ENCODE results near the gene KCNJ18.
"Not testable (repeated sequence)": the region's sequence is repeated elsewhere in the genome, so short reads cannot be mapped to it uniquely, and the experiment has no call there.

Gene KCNJ18

DNA sequence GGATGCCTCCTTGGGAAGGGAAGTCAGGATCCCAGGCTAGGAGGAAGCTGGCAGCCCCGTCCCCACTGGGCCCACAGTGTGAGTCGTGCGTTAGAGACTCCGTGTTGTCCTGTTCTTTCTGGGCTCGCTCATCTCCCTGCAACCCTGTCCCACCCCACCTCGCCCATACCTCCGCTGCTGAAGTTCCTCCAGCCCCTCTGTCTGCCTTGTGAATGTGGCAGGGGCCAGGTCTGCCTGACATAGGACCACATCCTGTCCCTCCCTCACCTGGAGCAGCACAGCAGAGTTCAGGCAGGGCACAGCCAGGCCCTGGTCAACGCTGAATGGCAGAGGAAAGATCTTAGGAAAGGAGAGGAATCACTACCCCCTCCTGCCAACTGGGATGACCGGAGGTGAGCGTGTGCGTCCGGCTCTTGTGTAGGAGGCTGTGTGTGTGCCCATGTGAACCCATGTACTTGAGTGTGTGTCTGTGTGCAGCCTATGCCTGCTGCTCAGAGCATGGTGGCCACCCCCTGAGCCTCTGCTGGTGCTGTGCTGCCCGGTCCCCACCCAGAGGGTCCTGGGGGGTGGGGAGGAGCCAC is 12.8 kb downstream of the KCNJ18 start:
- DNase-seq, result no peak

DNA sequence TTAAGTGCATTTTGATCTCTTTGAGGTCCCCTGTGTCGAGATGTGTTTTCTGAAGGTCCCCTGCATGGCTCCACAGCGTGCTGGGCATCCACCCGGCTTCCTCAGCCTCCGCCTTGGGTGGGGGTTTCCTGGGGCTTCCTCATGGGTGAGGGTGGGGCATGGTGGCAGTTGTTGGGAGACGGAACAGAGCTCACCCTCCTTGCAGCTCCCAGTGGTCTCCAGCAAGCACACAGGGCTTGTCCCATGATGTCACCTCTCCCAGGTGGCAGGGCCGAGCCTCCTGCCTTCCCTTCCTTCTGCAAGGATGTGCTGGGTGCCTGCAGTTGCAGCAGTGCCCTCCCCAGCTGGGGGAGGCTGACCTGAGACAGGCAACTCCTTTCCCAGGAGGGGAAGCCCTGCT is 13.4 kb downstream of the KCNJ18 start:
- DNase-seq, result not testable (repeated sequence)

DNA sequence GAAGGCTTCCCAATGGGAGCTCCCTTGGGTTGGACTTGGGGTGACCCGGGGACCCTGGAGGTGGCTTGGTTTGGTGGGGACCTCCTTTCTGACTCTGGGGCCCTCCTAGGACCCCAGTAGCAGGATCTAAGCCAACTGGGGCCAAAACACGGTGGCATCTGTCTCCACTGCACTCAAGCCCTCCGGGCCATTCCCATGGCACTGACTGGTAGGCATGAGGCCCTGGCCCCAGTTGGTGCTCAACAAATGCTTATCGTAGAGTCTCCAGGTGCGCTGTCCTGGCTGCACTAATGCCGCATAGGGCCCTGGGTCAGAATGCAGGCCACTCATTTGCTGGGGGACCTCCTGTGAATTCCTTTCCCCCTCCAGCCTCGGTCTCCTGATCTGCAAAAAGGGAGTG is 14.2 kb downstream of the KCNJ18 start:
- not testable (repeated sequence) for DNase-seq

DNA sequence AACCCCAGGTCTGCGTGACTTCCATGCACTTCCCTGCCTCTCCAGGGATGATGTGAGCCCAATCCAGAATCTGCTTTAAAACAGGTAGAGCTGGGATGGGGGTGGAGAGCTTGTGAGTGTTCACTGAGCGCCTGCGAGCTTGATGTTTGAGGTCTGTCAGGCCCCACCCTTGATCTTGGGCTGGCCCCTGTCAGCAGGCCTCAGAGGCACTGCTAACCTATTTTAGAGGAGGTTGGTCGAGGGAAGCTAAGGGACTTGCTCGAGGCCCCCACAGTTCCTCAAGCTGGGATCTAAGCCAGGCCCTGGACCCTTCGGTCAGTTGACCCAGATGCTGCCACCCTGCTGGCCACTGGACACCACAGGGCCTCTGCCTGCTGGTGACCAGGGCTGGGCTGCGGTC is 14.8 kb downstream of the KCNJ18 start:
- not testable (repeated sequence) for DNase-seq

DNA sequence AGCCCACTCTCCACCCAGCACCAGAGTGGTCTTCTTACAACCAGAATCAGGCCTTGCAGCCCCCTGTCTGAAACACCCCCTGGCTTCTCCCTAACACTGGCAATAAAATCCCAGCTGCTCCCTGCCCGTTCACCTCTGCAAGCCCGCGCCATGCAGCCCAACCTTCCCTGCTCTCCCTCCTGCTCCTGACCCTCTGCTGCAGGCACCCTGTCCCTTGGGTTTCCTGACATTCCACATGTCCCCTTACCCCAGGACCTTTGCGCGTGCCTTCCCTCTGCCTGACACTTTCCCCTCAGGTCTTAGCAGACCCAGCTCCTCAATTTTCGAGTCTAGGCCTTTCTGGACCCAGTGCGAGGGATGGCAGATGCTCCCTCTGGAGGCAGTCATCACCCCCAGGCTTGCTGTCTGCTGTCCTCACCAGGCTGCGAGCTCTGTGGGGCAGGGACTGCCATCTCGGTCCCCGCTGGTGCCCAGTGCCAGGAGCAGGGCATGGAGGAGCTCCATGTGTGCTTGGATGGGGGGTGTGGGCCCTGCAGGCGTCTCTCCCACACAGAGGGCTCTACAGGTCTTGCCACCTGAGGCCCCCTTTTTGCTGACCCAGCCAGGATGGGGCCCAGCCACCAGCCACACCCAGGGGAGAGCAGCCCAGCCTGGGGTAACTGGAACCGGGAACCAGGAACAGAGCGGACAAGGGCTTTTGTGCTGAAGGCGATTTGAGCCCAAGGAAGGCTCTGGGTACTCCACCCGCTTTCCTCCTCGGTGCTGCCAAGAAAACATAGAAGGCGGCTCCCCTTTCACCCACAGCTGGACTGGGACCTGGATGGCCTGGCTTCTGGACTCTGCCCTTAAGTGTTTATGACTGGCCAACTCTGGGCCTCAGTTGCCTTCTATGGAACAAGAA is 15.6 kb downstream of the KCNJ18 start:
- not testable (repeated sequence) for DNase-seq

DNA sequence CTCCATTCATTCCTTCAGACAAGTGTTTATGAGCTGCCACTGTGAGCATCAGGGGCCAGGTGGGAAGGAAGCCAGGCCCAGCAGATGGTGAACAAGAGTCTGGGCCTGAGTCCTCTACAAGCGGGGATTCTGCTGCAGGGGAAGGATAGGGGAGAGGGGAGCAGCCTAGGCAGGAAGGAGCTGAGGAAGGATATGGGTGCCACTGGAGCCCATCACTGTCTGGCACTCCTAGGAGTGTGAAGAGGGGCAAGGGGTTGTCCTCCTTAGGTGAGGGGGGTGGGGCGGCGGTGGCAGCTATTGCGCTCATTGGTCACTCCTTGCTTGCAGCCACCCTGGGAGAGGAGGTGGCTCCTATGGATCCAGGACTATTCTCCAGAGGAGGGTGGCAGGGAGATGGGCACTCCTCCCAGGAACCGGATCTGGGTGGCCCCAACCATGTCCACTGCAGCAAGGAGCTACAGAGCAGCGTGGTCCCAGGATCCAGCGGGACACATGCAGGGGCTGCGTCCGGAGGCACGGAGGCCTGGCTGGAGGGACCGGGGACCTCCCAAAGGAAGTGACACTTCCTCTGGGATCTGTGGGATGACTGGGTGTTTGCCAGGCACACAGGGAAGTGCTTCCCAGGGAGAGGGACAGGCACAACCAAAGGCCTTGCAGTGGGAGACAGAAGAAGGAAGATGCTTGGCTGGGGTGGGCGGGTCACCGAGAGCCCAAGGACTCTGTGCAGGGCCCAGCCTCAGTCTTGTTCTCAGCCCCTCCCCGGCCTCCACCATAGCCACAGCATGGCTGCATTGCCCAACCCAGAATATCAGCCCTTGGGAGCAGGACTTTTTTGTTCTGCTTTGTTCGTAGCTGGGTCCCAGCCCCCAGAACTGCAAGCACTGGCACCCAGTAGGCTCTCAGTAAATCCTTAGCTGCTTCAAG is 16.6 kb downstream of the KCNJ18 start:
- DNase-seq, result not testable (repeated sequence)

DNA sequence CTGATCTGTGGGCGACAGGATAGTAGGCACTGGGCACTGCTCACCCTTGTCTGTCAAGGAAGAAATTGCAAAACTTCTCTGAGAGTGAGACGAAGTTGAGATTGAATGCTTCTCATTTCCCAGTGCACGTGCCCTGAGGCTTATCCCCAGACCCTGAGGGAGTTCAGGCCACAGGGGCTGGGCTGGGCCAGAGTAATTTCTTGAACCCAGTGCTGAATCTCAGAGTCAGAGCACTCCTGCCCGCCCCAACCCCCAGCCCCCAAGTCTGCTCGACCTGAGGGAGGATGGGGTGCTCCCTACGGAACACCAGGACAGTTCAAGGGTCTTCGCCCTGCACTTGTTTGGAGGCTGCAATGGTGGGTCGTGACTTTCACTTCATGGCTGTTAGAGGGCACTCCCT is 17.7 kb downstream of the KCNJ18 start:
- DNase-seq, result not testable (repeated sequence)

DNA sequence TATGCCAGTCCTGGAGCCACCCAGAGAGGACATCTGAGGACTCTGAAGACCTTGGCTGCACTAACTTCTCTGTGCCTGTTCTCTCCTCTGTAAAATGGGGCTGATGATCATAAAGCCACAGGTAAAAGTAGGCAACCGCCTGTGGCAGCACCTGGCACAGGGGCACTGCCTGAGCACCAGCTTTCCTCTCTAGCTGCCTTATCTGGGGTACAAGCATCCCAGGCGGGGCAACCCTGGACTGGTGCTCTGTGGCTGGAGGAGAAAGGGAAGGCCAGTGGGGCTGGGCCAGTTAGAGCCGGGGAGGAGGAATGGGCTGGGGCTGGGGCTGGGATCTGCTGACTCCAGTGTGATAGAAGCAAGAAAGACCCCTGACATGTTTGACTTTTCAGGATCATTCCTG is 18.2 kb downstream of the KCNJ18 start:
- DNase-seq, result not testable (repeated sequence)

DNA sequence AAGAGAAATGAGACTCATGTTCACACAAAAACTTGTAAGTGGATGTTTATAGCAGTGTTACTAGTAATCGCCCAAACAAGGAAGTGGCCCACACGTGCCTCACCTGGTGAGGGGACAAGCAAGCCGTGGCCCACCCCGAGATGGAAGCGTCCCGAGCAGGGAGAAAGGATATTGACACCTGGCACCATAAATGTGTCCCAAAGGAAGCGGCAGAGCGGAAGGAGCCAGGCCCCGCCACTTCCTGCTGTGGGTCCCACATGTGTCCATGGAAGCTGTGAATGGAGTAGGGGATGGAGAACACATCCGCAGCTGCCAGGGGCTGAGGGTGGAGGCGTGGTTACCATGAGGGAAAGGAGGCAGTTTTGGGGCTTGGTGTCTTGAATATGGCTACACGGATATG is 18.9 kb downstream of the KCNJ18 start:
- DNase-seq, result no peak

DNA sequence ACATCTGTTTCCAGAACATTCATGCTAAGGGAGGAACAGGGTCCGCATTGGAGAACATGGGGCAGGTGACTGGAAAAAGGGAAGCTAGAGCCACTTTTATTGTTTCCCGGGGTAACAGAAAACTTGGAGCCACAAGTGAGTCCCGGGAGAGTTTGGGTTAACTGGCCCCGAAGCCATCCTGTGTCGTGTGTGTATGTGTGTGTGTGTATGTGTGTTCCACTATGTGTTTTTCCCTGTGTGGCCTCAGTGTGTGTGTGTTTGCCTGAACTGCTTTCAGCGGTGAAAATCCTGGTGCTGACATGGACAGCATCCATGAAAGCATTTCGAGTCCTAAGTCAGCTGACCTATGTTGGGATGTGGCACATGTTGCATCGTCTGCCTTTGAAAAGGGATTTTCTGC is 20.7 kb downstream of the KCNJ18 start:
- DNase-seq, result not testable (repeated sequence)

DNA sequence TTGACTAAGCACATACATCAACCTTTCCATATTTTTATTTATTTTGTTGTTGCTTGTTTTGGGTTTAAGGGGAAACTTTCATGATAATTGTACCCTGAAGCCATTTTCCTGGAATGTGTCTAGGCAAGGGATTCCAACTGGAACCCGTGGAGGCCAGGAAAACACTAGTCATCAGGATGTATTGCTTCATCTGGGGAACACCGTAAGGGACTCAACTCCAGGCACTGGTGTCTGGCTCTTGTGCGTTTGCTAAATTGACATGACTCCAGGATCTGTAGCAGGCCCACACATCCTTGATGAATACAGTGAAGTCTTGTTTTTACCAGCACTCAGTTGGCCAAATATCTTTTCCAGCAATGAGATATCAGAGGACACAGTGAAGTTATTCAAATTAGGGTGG is 21.3 kb downstream of the KCNJ18 start:
- DNase-seq, result not testable (repeated sequence)

DNA sequence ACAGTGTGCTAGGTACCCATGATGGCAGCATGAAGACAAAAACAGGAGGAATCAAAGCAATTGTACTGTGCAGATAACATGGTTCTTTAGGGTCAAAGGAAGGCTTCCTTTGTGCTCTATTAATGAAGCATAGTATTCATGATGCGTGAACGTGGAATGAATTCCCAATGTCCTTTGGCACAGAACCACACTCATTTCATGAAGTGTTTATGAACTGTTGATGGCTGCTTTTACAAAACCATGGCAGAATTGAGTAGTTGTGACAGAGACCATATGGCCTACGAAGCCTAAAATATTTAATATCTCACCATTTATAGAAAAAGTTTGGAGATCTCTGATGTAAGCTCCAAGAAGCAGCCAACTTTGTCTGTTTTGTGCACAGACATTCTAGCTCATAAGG is 22.4 kb downstream of the KCNJ18 start:
- not testable (repeated sequence) for DNase-seq

DNA sequence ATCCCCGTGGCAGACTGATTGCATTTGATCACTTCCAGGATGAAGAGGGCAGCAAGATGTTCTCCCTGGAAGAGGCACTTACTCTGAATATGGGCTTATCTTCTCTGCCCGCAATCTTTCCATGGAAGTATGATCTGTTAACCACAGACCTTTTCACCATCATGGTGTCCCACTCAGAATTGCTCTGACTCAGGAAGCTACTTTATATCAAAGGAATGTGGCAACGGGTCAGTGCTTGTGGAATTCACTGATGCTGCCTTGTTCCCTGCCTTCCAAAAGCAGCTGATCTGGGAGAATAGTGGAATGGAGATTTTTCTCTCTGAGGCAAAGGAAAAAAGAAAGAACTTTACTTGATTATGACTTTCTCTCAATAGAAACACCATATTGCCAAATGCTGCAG is 23.6 kb downstream of the KCNJ18 start:
- DNase-seq, result not testable (repeated sequence)

DNA sequence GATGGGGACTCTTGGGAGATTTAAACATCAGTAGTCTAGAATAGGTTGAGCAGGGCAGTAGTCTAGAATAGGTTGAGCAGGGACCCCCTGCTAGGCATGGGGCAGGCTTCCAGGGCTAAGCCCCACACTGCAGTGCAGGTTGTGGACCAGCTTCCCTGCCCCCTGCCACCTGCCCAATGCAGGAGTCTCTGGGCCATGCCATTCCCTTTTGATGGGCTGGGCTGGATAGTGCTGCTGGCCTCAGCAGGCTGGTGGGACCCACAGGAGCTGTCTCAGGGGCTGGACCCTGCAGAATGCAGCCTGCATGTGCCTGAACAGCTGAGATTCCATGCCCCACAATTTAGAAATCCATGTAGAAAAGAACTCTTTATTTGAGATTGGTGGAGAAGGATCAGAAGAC is 26.6 kb downstream of the KCNJ18 start:
- not testable (repeated sequence) for DNase-seq

DNA sequence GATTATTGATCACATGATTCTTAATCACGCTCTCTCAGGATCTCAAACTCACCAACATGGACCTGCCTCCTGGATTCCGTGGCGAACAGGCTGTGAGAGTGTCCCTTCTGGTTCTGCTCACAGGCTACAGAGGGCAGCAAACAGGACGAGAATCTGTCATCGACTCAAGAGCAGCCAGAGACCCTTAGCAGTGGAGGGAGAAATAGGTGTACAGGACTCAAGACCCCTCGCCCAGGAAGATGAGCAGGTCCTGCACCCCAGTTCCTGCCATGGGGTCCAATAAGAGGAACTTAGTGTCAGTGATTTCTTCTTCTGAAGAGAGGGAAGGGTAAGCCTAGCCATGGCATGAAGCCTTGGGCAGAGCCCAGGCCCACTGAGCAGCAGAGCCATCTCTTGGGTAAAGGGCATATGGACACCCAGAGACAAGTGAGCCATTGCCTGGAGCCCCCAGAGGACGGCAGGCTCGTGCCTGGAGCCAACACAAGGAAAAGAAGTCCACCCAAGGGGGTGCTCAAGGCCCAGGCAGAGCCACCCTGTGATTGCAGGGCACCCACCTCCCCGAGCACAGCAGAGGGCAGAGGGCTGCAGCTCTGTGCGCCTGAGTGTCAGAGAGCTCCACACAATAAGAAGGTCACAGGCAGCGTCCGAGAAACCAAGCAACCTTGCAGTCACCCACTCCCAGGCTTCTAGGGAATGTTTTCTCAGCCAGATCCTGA is 27.3 kb downstream of the KCNJ18 start:
- not testable (repeated sequence) for DNase-seq

DNA sequence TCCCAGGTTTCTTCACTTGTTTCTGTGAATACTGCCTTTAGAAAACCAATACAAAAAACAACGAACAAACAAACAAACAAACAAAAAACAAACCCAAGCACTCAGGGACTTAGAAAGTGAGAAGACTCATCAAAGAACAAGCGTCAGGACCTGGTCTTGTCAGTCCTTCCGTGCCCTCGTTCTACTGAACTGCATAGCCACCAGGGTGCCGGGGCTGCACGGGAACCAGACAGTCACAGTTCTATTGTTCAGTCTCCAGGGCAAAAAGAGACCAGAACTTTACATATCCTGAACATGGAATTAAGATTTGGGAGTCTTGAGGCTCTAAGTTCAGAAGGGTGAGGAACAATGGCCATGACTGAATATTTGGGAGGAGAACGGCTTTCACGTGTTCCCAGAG is 28.2 kb downstream of the KCNJ18 start:
- DNase-seq, result not testable (repeated sequence)

DNA sequence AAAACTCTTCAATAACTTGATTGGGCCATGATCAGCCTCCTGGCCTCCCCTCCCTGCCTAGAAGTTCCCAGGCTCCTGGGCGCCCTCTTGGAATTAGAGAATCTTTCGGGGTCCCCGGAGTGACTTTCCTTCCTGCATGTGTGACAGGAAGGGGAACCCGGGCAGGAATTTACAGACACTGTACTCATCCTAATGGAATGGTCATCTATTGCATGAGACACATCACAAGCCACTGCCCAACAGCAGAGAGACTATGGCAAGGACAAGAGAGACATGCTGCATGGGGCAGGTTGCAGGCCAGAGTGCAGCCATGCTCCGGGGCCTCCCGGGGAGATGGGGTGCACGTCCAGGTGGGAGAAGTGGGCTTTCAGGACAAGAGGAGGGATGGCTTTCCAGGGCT is 29.9 kb downstream of the KCNJ18 start:
- not testable (repeated sequence) for DNase-seq

DNA sequence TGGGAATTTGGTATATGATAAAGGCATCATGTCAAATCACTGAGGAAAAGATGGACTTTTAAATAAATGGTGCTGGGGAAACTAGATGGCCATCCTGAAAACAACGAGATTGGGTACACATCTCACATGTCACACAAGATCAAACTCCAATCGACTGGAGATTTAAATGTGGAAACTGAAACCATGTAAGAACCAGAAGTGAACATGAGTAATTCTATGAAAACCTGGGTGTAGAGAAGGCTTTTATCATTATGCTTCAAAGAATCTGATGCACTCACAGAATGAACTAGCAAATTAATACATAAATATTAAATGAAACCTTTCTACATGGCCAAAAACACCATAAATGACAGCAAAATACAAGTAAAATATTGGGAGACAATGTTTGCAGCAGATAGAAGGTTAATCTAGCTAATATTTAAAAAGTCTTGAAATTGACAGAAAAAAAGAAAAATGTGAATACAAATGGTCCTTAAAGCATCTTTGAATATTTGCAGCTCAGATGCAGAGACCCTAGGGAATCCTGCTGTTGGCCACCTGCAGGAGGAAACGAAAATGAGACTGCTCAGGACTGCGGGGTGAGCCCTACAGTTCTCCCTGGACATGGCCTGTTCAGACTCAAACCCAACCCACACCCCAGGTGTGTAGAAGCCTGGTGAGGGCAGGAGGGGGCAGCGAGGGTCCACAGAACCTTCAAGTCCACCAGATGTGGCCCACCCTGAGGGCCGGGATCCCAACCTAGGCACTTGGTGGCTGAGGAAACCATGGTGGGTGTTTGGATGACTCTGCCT is 32.1 kb downstream of the KCNJ18 start:
- DNase-seq, result not testable (repeated sequence)

DNA sequence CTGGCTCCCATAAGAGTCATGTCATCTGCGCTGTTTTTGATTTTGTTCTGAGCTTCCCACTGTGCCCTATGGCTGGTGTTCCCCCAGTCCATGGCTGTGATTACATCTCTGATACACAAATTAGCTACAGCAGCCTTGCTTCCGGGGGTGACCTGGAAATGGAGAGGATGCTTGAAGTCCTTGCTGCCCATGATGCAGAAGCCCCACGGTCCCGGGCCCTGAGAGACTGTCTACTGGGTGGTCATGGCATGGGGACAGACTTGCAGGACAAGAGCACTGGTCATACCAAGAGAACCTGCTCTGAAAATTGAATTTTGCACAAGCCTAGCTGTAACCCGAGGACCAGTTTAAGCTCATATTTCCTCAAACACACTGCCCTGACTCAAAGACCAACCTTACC is 38.8 kb downstream of the KCNJ18 start:
- DNase-seq, result not testable (repeated sequence)

DNA sequence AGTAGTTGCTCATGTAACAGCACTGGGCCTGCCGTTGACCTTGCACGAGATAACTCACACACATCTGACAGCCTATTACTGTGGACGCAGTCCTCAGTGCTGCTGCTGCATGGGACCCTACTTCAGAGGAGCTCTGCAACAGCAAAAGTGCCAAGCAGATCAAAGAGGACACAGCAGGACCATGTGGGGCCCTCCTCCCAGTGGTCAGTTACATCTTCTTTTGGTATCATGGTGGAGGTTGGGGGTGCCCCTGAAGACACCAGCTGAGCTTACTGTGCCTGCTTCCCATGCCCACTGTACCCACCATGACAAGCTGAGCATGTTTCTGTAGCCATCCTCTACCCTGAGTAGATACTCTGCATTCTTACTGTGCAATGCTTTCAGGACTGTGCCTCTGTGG is 41.6 kb downstream of the KCNJ18 start:
- not testable (repeated sequence) for DNase-seq

DNA sequence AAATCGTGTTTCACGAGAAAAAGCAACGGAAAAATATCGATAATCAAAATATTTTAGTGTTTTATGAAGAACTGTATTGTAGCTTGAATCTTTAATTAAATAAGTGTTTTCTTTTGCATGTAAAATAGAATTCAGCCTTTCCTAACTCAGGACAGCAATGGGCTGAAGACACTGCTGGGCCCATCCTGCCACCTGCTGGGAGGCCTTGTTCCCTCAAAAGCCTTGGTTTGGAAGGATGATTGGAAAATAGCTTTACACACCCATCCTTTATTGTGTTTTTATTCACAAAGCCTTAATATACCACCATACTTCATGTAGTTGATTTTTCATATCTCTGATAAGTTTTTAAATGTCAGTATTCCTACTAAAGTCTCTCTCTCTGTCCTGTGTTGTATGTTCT is 43.5 kb downstream of the KCNJ18 start:
- not testable (repeated sequence) for DNase-seq
